ENCODE measurements around the gene LEFTY1. TPM values are rescaled to one million over a fixed set of nuclear protein-coding genes. Genes with fewer than 3 reads are reported as not detected.

LEFTY1 gene
- polyA plus RNA-seq, 4 donors: 0.46 to 7.0 (median 4.9) TPM

- no peak for DNase-seq (ENCODE audit: low read depth in 4 of 4, low spot score in 3 of 4)
Measured at GRCh38 chr1:225855503-225856300, 33.2 kb downstream of the LEFTY1 start.

GRCh38 chr1:225853441-225853840 lies 35.5 kb downstream of the LEFTY1 start:
- no peak for DNase-seq (ENCODE audit: low read depth in 4 of 4, low spot score in 3 of 4)

- DNase-seq (ENCODE audit: low read depth in 4 of 4, low spot score in 3 of 4): no peak
Measured at GRCh38 chr1:225852413-225853124, 36.4 kb downstream of the LEFTY1 start.

GRCh38 chr1:225851805-225852204 lies 37.1 kb downstream of the LEFTY1 start:
- DNase-seq (ENCODE audit: low read depth in 4 of 4, low spot score in 3 of 4): peak in 1 of 4 donors; percentile 28

GRCh38 chr1:225850370-225850769 lies 38.6 kb downstream of the LEFTY1 start:
- no peak for DNase-seq (ENCODE audit: low read depth in 4 of 4, low spot score in 3 of 4)

- DNase-seq (ENCODE audit: low read depth in 4 of 4, low spot score in 3 of 4): no peak
Measured at GRCh38 chr1:225849925-225850324, 39.0 kb downstream of the LEFTY1 start.

GRCh38 chr1:225848030-225848955 lies 40.7 kb downstream of the LEFTY1 start:
- DNase-seq (ENCODE audit: low read depth in 4 of 4, low spot score in 3 of 4): no peak

GRCh38 chr1:225847610-225848009 lies 41.3 kb downstream of the LEFTY1 start:
- no peak for DNase-seq (ENCODE audit: low read depth in 4 of 4, low spot score in 3 of 4)

- no peak for DNase-seq (ENCODE audit: low read depth in 4 of 4, low spot score in 3 of 4)
Measured at GRCh38 chr1:225846331-225847310, 42.3 kb downstream of the LEFTY1 start.

GRCh38 chr1:225845571-225846259 lies 43.2 kb downstream of the LEFTY1 start:
- DNase-seq (ENCODE audit: low read depth in 4 of 4, low spot score in 3 of 4): peak in 2 of 4 donors; percentile 52 to 53

GRCh38 chr1:225845097-225845496 lies 43.8 kb downstream of the LEFTY1 start:
- no peak for DNase-seq (ENCODE audit: low read depth in 4 of 4, low spot score in 3 of 4)

- no peak for DNase-seq (ENCODE audit: low read depth in 4 of 4, low spot score in 3 of 4)
Measured at GRCh38 chr1:225844236-225845061, 44.5 kb downstream of the LEFTY1 start.

- DNase-seq (ENCODE audit: low read depth in 4 of 4, low spot score in 3 of 4): no peak
Measured at GRCh38 chr1:225843426-225843795, 45.5 kb downstream of the LEFTY1 start.

GRCh38 chr1:225842788-225843425 lies 46.0 kb downstream of the LEFTY1 start:
- DNase-seq (ENCODE audit: low read depth in 4 of 4, low spot score in 3 of 4): no peak

GRCh38 chr1:225842074-225842473 lies 46.9 kb downstream of the LEFTY1 start:
- no peak for DNase-seq (ENCODE audit: low read depth in 4 of 4, low spot score in 3 of 4)

- no peak for DNase-seq (ENCODE audit: low read depth in 4 of 4, low spot score in 3 of 4)
Measured at GRCh38 chr1:225840713-225841112, 48.2 kb downstream of the LEFTY1 start.

- no peak for DNase-seq (ENCODE audit: low read depth in 4 of 4, low spot score in 3 of 4)
Measured at GRCh38 chr1:225840223-225840610, 48.7 kb downstream of the LEFTY1 start.

- no peak for DNase-seq (ENCODE audit: low read depth in 4 of 4, low spot score in 3 of 4)
Measured at GRCh38 chr1:225838793-225839192, 50.2 kb downstream of the LEFTY1 start.
